Middle frontal gyrus (tissue), 1 donor: ENCODE measurements around the gene AIFM2.

Experiments used
- DNase-seq: peaks from one replicate; pipeline ENCODE4 v3.0.0-alpha.2; 2015; ENCODE audit warnings: low spot score; ENCODE audit errors: extremely low spot score

The AIFM2 gene

DNA sequence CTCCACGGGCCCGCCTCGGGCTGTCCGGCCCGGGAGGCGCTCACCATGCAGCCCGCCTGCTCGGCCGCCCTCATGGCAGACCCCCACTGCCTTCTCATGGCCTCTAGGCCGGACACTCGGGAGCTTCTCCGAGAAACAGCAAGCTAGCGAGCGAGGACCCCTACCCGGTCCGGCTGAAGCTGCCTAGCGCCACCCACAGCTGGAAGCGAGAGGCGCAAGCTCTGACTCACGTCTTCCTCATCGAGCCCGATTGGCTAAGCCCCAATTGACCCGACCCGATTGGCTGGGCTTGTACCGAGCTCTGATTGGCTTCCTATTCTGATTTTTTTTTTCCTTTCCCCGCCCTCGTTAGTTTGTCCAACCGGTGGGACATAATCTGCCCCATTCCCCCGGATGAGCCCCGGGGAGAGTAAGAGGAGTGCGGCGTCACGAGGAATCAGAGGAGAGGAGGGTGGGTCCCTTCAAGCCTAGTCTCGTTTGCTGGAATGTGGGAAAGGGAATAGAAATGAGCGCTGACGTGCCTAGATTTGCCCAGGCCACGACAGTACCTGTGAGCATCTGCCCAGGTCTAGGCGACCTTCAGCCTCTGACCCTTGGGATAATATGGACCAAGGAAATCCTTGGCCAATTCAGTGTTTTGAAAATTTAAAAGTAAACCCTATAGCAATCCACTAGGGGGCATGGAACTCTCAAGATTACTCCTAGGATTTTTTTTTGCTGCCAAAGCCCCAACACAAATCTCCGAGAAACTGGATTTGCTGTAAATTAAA lies 14.0 kb upstream of the AIFM2 start, which contains the start of gene TYSND1:
TYSND1 (minus strand) TSS at position 212 of the 770 bp plus-strand sequence; CDS start at position 98, 114 bp downstream.
- DNase-seq = peak; percentile 92

DNA sequence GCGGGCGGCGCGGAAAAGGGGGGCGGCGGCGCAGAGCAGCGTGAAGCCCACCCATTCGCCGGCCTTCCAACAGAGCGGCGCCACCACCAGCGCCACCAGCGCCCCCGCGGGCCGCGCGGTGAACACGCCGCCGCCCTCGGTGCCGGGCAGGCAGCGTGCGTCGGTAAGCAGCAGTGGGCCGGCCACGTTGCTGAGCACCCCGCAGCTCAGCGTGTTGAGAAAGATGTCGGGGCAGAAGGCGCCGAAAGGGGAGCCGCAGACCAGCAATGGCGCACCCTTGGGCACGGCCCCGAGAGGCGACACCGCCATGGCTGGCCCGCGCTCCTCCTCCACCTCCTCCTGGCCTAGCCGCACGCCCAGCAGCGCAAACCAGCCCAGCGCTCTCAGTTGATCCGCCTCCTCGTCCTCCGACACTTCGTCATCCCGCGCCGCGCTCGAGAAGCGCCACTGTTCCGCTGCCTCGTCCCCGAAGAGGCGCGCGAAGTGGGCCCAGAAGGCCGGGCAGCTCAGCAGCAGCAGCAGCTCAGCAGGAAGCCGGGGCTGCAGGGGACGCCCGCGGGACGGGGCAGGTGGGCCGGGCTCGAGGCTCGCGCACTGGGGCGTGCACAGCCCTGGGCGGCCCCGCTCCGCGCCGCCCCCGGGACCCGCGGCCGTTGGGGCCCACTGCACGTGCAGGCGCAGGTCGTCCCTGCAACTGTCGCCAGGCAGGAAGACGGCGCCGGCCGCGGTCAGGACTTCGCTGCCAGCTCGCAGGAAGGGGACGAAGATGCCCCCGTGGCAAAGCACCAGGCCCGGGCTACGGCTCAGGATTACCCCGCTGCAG lies 13.3 kb upstream of the AIFM2 start:
- peak; percentile 25 for DNase-seq

DNA sequence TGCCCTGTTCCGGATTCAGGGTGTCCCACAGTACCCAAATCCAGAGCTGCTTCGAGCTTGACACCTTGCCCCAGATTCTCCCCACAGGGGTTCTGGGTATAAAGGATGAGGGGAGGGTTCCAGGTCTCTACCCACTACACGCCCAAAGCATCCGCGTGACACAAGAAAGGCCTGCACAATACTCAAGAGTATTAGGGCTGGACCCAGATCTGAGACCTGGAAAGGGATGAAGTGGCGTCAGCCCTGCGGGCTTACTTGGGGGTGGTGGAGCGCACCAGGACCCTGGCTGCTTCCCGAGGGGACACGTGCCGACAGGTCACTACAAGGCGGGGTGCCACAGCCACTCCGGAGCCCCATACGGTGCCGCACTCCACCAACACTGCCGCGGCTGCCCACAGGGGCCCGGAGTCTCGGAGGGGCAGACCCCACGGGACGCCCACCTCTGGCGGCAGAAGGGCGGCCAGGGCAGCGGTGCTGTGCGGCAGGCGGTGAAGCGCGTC lies 12.6 kb upstream of the AIFM2 start:
- no peak for DNase-seq

DNA sequence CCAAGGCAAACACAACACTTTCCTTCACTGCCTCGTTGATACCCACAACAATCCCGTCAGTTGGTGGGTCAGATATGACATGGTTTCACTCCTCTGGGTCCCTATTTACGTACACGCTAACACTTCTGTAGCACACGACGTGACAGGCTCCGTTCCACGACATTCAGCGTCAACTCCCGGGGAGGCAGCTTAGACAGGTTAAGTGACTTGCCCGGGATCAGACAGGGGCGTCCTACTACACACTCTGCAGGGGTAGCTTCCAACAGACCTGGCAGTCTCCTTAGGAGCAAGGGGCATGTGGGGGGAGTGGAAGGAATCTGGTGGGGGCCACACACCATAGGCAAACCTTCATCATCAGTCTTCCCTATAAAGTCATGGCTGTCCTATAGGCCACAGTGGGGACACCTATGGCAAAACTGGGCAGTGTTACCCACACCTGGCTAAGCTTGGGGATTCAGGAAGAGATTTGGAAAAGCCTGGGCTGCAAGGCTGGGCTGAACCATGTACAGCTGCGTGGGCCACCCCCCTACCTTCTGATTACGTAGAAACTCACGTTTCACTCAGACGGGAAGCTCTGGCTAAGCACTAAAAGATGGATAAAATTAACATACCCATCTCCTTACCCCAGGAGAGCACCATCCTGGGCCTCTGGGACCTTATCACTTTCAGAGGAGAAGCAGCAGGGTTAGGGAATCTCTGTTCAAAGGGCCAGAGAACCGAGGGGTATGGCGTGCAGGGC lies 11.9 kb upstream of the AIFM2 start:
- DNase-seq = no peak

GRCh38 chr10:70142555-70142954 lies 9.9 kb upstream of the AIFM2 start:
- DNase-seq = no peak

- no peak for DNase-seq
Observed at GRCh38 chr10:70140297-70140696, 7.7 kb upstream of the AIFM2 start.

DNA sequence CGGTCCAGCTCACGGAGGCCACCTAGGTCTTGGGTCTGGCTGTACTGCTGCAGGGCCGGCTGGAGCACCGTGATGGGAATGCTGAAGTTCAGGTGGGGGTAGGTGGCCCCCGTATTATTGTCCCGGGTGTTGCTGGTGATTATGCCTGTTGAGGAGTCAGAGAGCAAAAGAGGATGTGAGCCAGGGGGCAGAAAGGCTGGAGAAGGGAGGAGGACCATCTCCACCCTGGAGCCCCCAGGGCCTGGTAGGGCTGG lies 7.3 kb upstream of the AIFM2 start:
- no peak for DNase-seq

GRCh38 chr10:70139151-70139996 lies 6.7 kb upstream of the AIFM2 start:
- no peak for DNase-seq

DNA sequence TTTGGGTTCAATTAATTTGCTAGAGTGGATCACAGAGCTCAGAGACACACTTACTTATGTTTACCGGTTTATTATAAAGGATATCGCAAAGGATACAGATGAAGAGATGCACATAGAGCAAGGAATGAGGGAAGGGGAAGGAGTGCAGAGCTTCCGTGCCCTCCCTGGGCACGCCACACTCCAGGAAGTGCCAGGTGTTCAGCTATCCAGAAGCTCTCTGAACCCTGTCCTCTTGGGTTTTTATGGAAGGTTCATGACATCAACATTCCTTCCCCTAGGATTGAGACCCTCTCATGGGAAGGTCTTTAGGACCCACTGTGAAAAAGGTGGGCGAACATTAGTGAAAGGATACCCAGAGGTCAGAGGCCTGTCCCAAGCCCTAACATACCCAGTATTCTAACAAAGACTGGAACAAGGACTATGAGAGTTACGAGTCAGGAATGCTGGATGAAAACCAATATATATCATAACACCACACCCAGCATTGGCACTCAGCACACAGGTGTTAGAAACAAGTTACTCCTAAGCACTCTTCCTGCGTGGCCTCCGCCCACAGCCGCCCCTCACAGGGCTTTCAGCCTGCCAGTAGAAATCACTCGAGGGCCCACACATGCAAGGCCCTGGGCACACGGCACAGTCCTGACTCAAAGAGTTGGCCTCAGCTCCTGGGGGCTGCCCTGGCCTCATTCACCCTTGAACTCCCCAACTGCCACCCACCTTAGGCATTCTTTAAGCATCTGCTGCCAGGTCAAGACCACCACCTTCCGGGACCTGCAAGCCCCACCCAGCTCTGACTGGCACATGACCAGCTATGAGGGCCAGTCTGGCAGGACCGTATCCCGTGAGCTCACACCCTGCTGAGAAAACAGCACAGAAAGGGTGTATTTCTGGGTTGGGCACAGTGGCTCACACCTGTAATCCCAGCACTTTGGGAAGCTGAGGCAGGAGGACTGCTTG lies 5.6 kb upstream of the AIFM2 start:
- DNase-seq = no peak

GRCh38 chr10:70137135-70137534 lies 4.5 kb upstream of the AIFM2 start:
- DNase-seq = no peak

DNA sequence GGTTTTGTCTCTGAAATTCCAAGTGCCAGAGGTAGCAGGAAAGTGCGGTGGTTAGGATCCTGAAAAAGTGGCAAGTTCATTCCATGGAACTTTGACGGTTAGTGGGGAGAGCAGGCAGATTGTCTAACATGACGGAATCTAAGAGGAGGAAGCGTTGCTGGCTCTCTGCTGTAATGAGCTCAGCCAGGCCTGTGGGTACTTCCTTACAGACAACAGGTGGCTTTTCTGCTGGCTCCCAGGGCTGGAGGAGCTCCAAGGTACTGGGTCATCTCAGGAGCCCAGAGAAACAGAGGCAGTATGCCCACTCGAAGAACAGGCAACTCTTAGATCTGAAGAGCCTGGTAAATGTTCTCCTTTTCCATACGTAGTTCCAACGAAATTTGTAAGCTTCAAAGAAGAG lies 3.1 kb upstream of the AIFM2 start:
- DNase-seq = no peak

DNA sequence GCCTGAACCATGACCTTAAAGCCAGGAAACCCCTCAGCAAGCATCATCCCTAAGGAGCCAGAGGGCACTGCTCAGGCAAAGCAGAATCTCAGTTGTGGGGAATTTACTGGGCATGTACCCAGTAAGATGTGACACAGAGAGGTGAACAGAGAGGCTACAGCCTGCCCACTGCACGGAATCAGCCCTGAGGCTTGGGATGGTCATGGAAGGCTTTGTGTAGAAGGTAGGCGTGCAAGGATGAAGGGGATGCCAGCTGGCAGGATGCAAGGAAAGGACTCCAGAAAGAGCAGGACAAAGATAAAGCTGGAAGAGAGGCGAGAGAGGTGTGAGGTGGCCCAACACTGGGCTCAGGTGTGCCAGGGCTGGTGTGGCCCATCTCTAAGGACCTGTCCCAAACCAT lies 2.4 kb upstream of the AIFM2 start:
- DNase-seq = no peak

GRCh38 chr10:70131560-70131937 lies 1.1 kb downstream of the AIFM2 start:
- DNase-seq = no peak

DNA sequence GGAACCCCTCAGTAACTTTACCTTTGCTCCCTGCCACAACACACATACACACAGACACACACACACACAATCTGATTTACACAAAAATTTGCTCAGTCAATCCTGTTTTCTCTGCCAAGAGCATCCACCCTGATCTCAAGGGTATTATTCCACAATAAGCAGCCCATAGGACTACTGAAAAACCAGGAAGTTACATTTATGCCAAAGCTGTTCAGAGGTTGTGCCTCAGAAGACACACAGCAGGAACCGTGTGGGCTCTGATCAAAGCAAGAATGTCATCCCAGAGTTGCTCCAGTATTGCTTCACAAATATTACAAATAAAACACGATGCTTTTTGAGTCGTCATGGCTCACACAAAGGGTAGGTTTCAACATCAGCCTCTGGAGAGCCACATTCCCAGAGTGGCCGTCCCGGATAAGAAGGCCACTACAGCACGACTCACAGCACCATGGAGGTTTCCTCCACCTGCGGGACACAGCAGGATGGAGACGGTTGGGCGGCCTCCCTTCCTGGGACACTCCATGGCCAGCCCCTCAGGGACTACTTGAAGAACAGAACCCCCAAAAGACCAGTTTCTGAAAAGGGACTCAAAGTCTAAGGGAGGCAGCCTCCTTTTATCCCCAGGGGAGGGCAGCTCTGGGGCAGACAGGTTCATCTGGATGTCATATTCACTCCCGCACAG lies 1.6 kb downstream of the AIFM2 start:
- DNase-seq = no peak

DNA sequence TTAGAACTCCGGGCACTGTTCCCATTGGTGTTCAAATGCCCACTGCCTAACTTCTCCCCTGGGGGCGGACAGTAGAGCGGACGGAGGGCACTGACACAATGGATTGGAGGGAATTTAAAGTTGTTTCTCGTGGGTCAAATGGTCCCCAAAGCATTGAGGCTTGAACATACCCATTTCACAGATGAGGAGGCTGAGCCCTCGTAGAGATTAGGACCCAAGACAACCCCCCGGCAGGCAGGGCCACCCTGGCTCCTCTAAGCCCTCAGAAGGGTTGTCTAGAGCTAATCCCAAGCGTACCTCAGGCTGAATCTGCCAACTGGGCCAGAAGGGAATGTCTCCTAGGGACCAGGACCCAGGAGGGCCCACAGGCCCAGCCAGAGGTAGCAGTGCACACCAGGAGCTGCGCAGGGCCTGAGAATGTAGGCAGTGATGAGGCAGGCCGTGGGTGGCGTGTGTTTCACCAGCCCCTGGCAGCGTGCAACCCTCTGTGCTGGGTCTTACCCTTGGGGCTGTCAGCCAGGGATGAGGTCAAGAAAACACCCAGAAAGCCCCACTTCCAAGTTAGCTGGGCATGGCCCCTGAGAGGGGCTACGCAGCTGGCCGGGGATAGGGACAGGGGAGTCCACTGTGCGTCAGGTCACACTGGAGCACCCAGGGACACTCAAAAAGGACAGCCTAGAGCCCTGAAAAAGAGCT lies 5.8 kb downstream of the AIFM2 start:
- no peak for DNase-seq

DNA sequence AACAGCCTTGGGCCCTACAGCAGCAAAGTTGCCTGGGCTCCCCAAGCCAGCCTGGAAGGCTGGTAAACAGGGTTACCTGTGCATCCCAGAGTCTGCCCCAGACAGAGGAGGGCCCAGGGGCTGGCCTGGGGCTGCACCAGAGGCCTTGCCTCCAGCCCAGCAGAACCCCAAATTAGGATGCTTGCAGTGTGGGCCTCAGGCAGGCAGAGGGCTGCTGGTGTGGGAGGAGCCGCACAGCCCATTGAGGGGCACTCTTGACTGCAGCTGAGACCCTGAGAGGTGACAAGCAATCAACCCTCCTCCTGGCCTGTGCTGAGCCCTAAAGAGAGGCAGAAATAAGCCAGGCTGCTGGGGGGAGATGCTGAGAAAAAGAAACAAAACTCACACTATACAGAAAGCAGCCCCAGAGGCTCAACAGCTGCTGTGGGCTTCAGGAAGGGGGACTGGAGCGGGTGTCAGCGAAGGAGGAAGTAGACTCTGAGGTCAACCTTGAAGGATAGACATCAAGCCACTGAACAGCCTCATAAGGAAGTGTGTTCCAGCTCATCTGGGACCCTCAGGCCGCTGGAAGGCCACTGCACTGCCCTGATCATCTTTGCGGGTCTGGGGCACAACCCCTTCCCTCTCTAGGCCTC lies 6.6 kb downstream of the AIFM2 start:
- DNase-seq = no peak

DNA sequence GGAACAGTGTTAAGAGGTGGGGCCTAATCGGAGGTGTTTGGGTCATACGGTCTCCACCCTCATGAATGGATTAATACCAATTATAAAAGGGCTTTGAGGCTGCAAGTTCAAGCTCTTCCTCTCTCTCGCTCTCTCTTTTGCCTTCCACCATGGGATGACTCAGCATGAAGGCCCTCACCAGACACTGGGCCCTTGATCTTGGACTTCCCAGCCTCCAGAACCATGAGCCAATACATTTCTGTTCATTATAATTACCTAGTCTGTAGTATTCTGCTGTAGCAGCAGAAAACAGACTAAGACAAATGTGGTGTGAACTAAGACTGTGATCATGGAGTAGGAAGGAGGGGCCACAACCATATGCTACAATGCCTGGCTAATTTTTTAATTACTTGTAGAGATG lies 7.7 kb downstream of the AIFM2 start:
- no peak for DNase-seq

- DNase-seq = no peak
Observed at GRCh38 chr10:70124415-70124814, 8.2 kb downstream of the AIFM2 start.
